Bronchus fibroblast of lung (primary cell): Measurements from ENCODE around the gene GOLGA1. TPM values are rescaled to one million over a fixed set of nuclear protein-coding genes. Genes with fewer than 3 reads are reported as not detected.

ENCODE experiments used
- total RNA-seq: library from RNA; depleted of rRNA; stranded (reverse); fragments of >200 nt; gene quantifications from 2 replicates; pipeline ENCODE4 v1.2.3, GENCODE V29; 2015

Gene GOLGA1
- total RNA-seq = 8.0 and 8.6 TPM in 2 replicates

GRCh38 chr9:124940894-124941678 lies at the start of gene GOLGA1:
GOLGA1 (minus strand) TSS chr9:124941083; CDS start chr9:124938711, 2,372 bp downstream.

GRCh38 chr9:124861342-124862229 lies 79.3 kb downstream of the GOLGA1 start, which contains the start of the genes ARPC5L and RPL35:
ARPC5L (plus strand) TSS chr9:124862130; CDS start chr9:124869291, 7,161 bp downstream.
RPL35 (minus strand) TSS chr9:124861957; CDS start chr9:124861912, 45 bp downstream.

GRCh38 chr9:124852829-124853531 lies 87.9 kb downstream of the GOLGA1 start, which contains the start of gene WDR38:
WDR38 (plus strand) TSS chr9:124853460; CDS start chr9:124853532, 72 bp downstream.

Other genes with a start within 250 kb of the GOLGA1 start
- 0.15 and 1.2 TPM in 2 replicates for gene NR6A1, start 169.8 kb downstream of the GOLGA1 start, total RNA-seq
- 2.8 and 4.9 TPM in 2 replicates for gene OLFML2A, start 163.9 kb downstream of the GOLGA1 start, total RNA-seq
- not detected in 2 replicates for gene WDR38, start 87.6 kb downstream of the GOLGA1 start, total RNA-seq
- 3,713 and 4,137 TPM in 2 replicates for gene RPL35, start 79.1 kb downstream of the GOLGA1 start, total RNA-seq
- 27.9 and 33.6 TPM in 2 replicates for gene ARPC5L, start 79.0 kb downstream of the GOLGA1 start, total RNA-seq
- 2.7 and 2.8 TPM in 2 replicates for gene SCAI, start 202.4 kb upstream of the GOLGA1 start, total RNA-seq
- gene PPP6C, start 248.7 kb upstream of the GOLGA1 start, total RNA-seq = 16.2 and 19.3 TPM in 2 replicates